ENCODE results near the gene HOXC13. TPM values are rescaled to one million over a fixed set of nuclear protein-coding genes. Genes with fewer than 3 reads are reported as not detected.

HOXC13 gene
- total and polyA plus RNA-seq, 9 of the 15 experiments (the other 6 are each of a cell fraction or from before 2014, with no cell fraction given): 0.03 to 0.29 (median 0.17) TPM; not detected in 2

- intact Hi-C loops (cut with micrococcal nuclease): no loop called here
- H3K9me3 ChIP-seq (replicated peaks; ENCODE audit: control insufficient read depth, insufficient read depth, low read depth, low read length): no peaks in the 10 kb centered on the region
- 0 out of 3 replicates have a peak, but pooled peaks have one; percentile 20 for ATAC-seq
- TF ChIP-seq ZNF277 (CRISPR knock-in tag; IDR thresholded peaks at IDR 0.05; ENCODE audit: borderline replicate concordance): no peak
- no peak for TF ChIP-seq FOXK2 (conservative IDR thresholded peaks at IDR 0.05 in 1 of 2, IDR thresholded peaks at IDR 0.05 in 1 of 2; ENCODE audit: low read depth in 2 of 2)
- no peak for TF ChIP-seq TEAD2 (tag; IDR thresholded peaks at IDR 0.05)
- no peak for TF ChIP-seq MNT (conservative IDR thresholded peaks at IDR 0.05)
- no peak for TF ChIP-seq SMARCA5 (IDR thresholded peaks at IDR 0.05)
- TF ChIP-seq ZNF740 (CRISPR knock-in tag; IDR thresholded peaks at IDR 0.05): no peak
- TF ChIP-seq ZNF740 (tag; IDR thresholded peaks at IDR 0.05): no peak
- 0 out of 2 replicates have a peak, but pooled peaks have one; percentile 12 for TF ChIP-seq VEZF1 (CRISPR knock-in tag; IDR thresholded peaks at IDR 0.05)
- no peak for TF ChIP-seq CTBP1 (IDR thresholded peaks at IDR 0.05; ENCODE audit: borderline replicate concordance)
- no peak for TF ChIP-seq HEY1 (CRISPR knock-in tag; IDR thresholded peaks at IDR 0.05; ENCODE audit: borderline replicate concordance)
- TF ChIP-seq ZNF316 (IDR thresholded peaks at IDR 0.05): no peak
- TF ChIP-seq ZBTB33 (CRISPR knock-in tag; IDR thresholded peaks at IDR 0.05): peak; percentile 84
- no peak within 1 kb of the TSS for H3K27ac ChIP-seq (ENCODE audit: extremely low read depth, low read depth, low read length)
- no peaks in the 10 kb centered on the region for H3K9me1 ChIP-seq (ENCODE audit: control insufficient read depth, insufficient read depth, low read length)
- ChIA-PET POLR2A (interaction anchor here (0.6 kb wide), 1 partner anchor 1630 kb away, joined by 3 read pairs; no protein-coding TSS in a partner anchor), CTCF (ENCODE audit: low intra/inter-chr PET ratio) (no interaction called here)
- H3K79me2 ChIP-seq (ENCODE audit: control insufficient read depth, insufficient read depth, low read length): no peaks in the 10 kb centered on the region
- peaks cover 5% of the 10 kb centered on the region; the same call in 1 of the 2 replicates for H4K20me1 ChIP-seq (replicated peaks; ENCODE audit: control insufficient read depth, insufficient read depth, low read length)
- H3K36me3 ChIP-seq (ENCODE audit: control insufficient read depth, insufficient read depth, low read length): no peaks in the 10 kb centered on the region
- WGBS (ENCODE audit: insufficient coverage, low coverage, missing lambda C conversion rate): 38% methylated on average over 30 of the region's 63 CpGs
- FAIRE-seq: no peak
- no peak within 1 kb of the TSS for H3K4me3 ChIP-seq
- H3K27me3 ChIP-seq (ENCODE audit: control insufficient read depth in 2 of 2, insufficient read depth in 2 of 2, low read length in 2 of 2): peaks cover 47 to 66% of the 10 kb centered on the region in 2 experiments; a peak in 4 of 5 replicates
- no peak within 1 kb of the TSS for H2AFZ ChIP-seq (ENCODE audit: low read depth, low read length)
- BruUV-seq (replicated peaks): no TSS peak
- H3K4me2 ChIP-seq (ENCODE audit: insufficient read depth, low read length): no peak within 1 kb of the TSS
- H3K4me1 ChIP-seq (replicated peaks in 1 of 2; ENCODE audit: control insufficient read depth in 2 of 2, insufficient read depth in 2 of 2, low read length in 2 of 2): peaks cover 2 to 25% of the 10 kb centered on the region in 2 experiments; a peak in 2 of 5 replicates
- in situ Hi-C loops (cut with MboI): no loop called here
- peak within 1 kb of the TSS in 1 of 2 experiments; percentile 54; a peak in 2 of 4 replicates for H3K9ac ChIP-seq (ENCODE audit: insufficient read depth in 1 of 2, low read depth in 2 of 2, low read length in 2 of 2)
- DNase-seq (ENCODE audit: extremely low read depth in 1 of 4, low spot score in 3 of 4): no peak
These were observed 35.7 kb downstream of the HOXC13 start, which contains the start of gene HOTAIR for GRCh38 chr12:53974084-53975063. TSS of gene HOTAIR (minus strand) at chr12:53974954.

Data from K562 (cell line).